NCI-H345 treated with DMSO at 0.1 percent for 48 hours (cell line): Measurements from ENCODE around the gene DLGAP1.
A peak's percentile ranks its signal among the peaks of the same experiment; 100 is the strongest.

Experiments
- DNase-seq: peaks from one replicate; lab custom pipeline; 2025; ENCODE audit not compliant: unreplicated experiment; lab: John Stamatoyannopoulos, UW

The DLGAP1 gene

GRCh38 chr18:3728704-3729437 is 726.2 kb downstream of the DLGAP1 start:
- no peak for DNase-seq

GRCh38 chr18:3727274-3727673 is 727.8 kb downstream of the DLGAP1 start:
- no peak for DNase-seq

GRCh38 chr18:3726238-3726951 is 728.7 kb downstream of the DLGAP1 start:
- DNase-seq, result peak; percentile 46

GRCh38 chr18:3725115-3725514 is 730.0 kb downstream of the DLGAP1 start:
- DNase-seq, result no peak

- DNase-seq, result no peak
Observed at GRCh38 chr18:3723554-3723953, 731.6 kb downstream of the DLGAP1 start.

GRCh38 chr18:3722649-3723433 is 732.3 kb downstream of the DLGAP1 start:
- DNase-seq, result no peak

- DNase-seq, result no peak
Observed at GRCh38 chr18:3721771-3722648, 733.1 kb downstream of the DLGAP1 start.

- peak; percentile 60 for DNase-seq
Observed at GRCh38 chr18:3720818-3721545, 734.1 kb downstream of the DLGAP1 start.

- no peak for DNase-seq
Observed at GRCh38 chr18:3720159-3720558, 734.9 kb downstream of the DLGAP1 start.

- no peak for DNase-seq
Observed at GRCh38 chr18:3717376-3718025, 737.6 kb downstream of the DLGAP1 start.

- no peak for DNase-seq
Observed at GRCh38 chr18:3716116-3716660, 738.9 kb downstream of the DLGAP1 start.

- peak; percentile 100 for DNase-seq
Observed at GRCh38 chr18:3715231-3716080, 739.7 kb downstream of the DLGAP1 start.

- no peak for DNase-seq
Observed at GRCh38 chr18:3713708-3714107, 741.4 kb downstream of the DLGAP1 start.

GRCh38 chr18:3713166-3713565 is 741.9 kb downstream of the DLGAP1 start:
- no peak for DNase-seq

GRCh38 chr18:3712491-3712890 is 742.6 kb downstream of the DLGAP1 start:
- no peak for DNase-seq

GRCh38 chr18:3710712-3711301 is 744.3 kb downstream of the DLGAP1 start:
- DNase-seq, result no peak

- DNase-seq, result no peak
Observed at GRCh38 chr18:3709205-3709604, 745.9 kb downstream of the DLGAP1 start.
